Dedifferentiated amniotic fluid mesenchymal stem cell (primary cell): ENCODE data around the gene GNG11.
"Not testable (repeated sequence)": the region's sequence is repeated elsewhere in the genome, so short reads cannot be mapped to it uniquely, and the experiment has no call there.

Experiments used
- DNase-seq: peaks from one replicate; pipeline ENCODE4 v3.0.0-alpha.2; 2016; ENCODE audit errors: extremely low spot score

Gene GNG11

DNA sequence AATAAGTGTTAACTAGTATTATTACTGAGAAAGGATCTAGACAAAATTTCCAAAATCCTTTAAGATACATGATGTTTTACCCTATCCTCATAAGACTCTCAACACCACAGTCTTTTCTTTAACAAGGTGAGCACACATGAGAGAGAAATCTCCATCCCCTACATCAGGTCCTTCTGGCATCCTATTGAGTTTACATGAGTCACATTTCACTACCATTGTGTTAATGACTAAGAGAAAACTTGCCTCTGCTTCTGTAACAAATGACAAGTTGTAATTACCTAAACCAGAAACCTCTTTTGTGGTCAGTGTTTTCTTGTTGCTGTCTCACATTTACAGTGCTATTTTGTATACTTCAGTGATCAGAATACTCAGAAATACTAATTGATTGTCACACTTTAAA, 9.9 kb upstream of the GNG11 start:
- not testable (repeated sequence) for DNase-seq

DNA sequence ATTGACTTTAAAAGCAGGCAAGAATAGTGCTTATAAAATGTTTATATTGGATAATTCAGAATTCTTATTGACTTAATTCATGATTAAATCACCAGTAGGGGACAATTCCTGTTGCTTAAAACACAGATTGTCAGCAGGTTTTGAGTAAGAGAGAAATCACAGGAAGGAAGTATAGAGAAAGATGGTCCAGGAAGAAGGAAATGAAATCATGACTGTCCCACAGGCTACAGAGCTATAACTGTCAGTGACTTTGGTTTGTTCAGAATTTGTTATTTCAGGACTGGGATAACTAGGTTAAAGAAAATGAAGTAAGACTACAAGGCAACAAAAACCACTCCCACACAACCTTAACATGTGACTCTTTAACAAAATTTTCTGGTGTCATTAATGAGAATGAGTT, 8.3 kb upstream of the GNG11 start:
- DNase-seq: no peak

DNA sequence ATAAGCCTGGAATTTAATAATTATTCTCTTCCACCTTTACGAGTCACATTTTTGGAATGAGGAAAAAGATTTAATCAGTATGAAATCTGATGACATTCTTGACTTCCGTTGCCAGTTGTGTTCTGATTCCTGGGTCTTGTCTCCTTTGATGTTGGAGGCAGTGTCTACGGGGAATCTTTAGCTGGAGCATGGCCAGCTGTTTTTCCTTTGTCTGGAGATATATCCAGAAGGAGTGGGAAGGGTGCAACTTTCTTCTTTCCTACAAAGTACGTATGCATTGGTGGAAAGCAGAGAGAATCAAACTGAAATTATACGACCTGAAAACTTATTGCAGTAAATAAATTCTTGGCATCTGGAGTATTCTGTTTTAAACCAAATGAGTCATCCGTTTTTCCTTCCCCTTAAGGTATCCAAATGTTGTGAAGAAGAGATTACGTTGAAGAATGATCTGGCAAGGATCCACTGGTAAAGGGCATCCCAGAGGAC, 6.9 kb upstream of the GNG11 start:
- no peak for DNase-seq

DNA sequence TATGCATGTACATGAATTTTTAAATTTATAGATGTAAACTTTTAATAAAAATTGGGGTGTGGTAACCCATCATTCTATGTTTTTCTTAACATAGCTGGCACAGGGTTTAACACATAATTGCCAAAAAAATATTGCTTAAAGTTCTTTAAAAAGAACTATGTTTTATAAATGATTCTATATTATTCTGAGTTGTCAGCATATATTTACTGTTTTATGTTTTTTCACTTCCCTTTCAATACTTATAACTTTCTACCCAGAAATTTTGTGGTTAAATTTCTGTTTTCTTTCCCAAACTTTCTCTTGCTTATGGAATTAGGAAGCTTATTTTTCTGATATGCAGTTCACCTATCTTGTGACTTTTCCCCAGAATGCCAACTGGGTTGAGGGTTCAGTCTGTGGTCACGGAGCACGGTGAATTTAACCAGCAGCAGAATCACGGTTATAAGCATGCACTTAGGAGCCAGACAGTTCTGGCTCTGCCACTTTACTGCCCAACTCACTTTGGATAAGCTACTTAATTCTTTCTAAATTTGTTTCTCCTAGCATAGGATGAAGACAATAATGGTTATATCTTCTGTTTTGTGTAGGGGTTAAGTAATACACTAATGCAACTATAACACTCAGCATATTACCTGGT, 6.2 kb upstream of the GNG11 start:
- DNase-seq: not testable (repeated sequence)

DNA sequence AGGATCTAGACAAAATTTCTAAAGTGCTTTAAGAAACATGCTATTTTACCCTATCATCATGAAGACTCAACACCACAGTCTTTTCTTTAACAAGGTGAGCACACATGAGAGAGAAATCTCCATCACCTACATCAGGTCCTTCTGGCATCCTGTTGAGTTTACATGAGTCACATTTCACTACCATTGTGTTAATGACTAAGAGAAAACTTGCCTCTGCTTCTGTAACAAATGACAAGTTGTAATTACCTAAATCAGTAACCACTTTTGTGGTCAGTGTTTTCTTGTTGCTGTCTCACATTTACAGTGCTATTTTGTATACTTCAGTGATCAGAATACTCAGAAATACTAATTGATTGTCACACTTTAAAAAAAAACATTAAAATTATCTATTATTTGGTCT, 5.6 kb upstream of the GNG11 start:
- DNase-seq: not testable (repeated sequence)

DNA sequence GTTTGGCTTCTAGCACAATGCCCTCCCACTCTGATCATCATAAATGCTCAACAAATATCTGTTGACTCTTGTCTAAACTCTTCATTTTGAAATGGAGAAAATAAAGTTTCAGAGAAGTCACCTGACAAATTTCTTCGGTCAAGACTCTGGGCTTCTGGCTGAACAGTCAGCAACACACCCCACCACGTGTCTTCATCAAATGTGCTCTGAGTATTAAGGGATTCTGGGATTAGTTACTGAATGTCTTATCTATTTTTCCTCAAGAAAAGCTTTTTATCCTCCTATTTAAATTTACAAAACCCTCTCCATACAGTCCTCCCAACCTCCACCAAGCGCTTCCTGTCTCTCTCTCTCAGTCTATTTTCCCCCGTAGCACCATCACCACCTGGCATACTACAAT, 5.2 kb upstream of the GNG11 start:
- not testable (repeated sequence) for DNase-seq

DNA sequence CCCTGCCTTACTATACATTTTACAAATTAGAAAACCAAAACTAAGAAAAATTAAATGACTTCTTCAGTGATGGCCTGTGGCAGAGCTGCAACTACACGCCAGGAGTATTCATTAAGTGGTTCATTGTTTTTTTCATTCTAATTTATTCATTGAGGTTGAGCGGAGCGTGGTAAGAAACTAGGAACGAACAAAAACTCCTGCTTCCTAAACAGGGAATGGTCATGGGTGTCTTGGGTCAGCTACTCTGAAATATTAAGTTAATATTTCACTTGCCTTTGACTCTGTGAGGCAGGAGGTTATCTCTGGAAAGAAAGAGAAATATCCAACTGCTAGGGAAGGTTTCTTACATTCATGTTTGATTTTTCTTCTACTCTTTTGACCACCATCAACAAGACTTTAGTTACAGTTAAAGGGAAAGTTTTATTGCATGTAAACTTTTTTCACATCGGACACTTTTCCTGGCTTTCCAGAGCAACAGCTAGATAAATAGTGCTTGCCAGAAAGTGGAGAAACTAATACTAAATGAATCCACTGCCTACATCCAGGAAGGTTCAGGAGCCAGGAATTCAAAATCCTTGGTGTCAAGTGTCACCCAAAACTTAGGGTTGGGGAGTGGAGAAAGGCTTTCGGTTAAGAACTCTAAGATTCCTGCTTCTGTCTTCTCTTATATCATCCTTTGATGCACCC, 896 bp upstream of the GNG11 start:
- DNase-seq: no peak

DNA sequence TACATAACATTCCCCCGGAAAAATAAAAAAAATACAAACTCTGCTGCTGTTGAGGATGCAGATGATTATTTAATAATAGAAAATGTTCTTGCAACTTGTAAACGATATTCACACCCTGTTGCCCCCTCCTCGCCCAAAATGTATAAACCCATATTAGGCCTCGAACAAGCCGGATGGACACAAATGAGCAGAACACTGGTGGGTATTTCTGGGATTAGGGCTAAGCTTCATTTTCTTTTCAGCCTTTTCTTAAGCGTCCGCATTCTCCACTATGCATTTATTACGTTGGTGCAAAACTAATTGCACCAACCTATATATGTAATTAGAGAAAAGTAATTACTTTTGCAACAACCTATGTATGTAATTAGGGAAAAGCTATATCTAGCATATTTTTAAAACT, 349 bp upstream of the GNG11 start:
- DNase-seq: no peak

DNA sequence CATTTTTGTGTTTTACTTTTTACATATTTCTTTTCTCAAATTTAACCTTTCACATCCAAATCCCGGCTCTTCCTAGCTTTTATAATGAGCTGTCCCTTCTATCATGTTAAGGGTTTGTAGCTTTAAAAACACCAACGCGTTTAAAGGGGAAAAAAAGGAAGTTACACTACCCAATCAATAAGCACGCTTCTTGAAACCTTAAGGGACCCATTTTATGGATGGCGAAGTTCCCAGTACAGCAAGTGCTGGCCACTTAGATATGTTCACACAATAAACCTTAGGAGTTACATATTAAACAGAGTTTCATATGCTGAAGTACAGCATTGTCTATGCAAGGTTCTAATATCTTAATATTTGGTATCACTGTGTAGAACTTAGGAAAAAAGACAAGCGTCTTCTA, 1.8 kb downstream of the GNG11 start:
- no peak for DNase-seq

DNA sequence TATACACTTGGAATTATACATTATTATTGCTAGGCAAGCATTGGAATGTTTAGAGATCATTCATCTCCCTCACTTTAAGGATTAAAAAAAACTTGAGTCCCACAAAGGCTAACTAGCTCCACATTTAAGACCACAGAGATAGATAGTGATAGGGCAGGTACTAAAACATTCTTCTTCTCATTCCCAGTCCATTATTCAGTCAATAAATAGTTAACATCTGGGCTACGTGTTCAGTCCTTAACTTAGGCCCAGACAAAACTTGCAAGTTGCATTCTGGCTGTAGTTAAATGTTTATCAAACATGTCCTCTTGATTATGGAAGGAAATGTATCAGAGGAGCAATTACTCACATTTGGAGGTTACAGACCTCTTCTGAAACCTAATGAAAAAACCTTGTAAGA, 2.4 kb downstream of the GNG11 start:
- DNase-seq: no peak

DNA sequence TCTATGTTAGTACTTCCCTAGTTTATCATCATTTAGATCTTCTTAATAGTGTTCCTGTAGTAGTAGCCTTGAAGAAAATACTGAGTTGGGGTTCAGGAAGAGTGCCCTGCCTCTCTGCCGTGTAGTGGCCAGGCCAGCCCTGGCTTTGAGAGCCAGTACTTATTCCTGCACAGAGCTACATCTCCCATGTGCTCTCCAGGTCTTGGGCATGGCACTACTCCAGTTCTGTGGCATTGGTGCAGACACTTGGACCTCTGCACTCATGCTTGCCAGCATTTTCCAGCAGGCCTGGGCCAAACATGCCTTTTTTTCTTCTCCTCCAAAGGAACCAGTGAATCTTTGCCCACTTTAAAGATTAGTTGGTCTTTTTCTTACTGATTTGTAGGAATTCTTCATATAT, 5.3 kb downstream of the GNG11 start:
- DNase-seq: no peak

DNA sequence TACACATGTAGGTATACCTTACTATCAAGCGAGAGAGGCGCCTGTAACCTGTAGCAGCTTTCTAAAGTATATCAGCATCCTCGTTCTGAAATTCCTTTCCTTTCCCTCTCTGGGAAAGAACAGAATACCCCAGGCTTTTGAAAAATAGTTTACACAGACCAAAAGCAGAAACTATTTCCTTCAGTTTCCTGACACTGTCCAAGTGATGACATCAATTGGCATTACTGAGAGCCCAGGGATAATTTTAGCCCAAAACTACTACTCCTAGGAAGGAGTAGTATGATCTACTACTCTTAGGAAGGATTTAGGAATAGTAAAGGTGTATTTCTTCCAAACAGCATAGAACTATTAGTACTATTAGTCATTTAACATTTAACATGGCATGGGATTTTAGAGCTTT, 6.0 kb downstream of the GNG11 start:
- DNase-seq: no peak

DNA sequence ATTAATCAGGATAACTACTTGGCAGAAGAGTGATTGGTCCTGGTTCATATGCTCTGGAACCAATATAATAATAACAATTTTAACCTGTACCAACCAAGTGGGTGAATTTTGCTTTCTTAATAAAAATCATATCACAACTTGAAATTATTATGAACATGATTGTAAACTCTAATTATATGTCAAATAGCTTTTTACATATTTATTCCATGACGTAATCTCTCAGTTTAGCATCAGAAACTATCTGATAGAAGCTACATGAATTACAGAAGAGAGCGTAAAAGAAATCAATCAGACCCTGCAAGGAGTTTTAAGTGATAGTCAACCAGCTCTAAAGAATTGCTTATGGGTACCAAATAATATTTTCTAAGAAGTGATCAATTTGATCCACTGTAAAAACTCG, 10.1 kb downstream of the GNG11 start:
- no peak for DNase-seq

DNA sequence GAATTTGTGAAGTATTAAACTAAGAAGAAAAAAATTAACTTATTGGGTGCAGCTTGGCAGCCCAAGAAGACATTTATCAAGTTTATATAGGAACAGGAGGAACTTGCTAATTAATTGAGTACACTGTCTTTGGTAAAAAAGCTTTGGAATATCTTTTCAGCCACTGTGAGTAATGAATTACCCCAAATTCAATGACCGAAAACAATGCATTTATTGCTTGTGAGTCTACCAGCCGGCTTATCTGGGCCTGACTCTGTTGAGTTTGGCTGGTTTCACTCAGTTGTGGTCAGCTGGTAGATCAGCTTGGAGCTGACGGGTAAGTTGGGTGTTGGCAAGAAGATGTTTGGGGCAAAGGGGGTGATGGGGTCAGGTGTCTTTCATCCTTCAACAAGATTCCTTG, 11.6 kb downstream of the GNG11 start:
- no peak for DNase-seq

DNA sequence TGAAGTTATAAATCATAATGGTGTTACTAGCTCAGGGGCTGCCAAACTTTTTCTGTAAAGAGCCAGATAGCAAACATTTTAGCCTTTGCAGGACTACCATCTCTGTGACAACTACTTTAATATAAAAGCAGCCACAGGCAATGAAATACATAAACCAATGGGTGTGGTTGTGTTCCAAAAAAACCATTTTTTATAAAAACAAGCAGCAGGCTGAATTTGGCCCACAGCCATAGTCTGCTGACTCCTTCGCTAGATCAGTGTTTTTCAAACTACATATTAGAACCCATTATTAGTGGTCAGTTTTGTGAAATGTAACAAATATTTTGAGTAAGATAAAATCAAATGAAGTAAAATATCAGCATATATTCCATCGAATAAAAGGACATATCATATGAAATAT, 13.6 kb downstream of the GNG11 start:
- no peak for DNase-seq

DNA sequence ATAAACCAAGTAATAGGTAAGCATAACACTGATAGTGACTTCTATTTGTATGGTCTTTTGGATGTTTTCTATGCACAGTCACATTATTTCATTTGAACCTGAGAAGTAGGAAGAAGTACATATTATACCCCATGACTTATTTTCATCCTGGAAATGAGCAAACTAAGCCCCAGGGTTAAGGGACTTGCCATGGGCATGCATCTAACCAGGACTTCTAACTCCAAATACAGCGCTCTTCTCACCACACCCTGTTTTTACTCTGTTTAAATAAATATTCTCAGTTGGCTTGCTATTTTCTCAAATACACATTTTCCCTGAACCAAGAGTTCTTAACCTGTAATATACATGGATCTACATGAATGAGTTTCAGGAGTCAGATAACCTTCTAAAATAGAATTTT, 16.3 kb downstream of the GNG11 start:
- DNase-seq: no peak

DNA sequence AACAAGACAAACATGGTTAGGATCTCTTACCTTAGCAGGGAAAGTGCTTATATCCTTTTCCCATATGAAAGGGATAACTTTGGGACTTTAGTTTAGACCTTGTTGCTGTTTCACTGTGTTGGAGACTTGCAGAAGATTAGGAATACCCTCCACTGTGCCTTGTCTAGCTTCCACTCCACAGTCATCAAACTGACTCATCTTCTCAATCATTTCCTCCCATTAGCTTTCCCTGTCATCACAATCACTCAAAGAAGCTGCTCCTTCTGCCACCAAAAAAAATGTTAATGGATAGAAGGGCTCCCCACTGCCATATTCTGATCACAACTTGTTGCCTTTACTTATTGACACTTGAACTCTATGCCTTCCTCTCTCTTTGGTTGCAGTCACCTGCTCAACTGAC, 16.8 kb downstream of the GNG11 start:
- DNase-seq: no peak

DNA sequence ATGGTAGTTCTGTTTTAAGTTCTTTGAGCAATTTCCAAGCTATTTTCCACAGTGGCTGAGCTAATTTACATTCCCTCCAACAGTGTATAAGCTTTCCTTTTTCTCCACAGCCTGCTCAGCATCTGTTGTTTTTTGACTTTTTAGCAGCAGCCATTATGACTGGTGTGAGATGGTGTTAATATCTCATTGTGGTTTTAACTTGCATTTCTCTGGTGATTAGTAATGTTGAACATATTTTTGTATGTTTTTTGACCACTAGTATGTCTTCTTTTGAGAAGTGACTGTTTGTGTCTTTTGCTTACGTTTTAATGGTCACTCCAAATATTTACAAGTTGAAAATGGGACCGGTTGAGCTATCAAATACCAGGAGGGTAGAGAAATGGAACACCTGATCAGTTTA, 20.4 kb downstream of the GNG11 start:
- DNase-seq: no peak

DNA sequence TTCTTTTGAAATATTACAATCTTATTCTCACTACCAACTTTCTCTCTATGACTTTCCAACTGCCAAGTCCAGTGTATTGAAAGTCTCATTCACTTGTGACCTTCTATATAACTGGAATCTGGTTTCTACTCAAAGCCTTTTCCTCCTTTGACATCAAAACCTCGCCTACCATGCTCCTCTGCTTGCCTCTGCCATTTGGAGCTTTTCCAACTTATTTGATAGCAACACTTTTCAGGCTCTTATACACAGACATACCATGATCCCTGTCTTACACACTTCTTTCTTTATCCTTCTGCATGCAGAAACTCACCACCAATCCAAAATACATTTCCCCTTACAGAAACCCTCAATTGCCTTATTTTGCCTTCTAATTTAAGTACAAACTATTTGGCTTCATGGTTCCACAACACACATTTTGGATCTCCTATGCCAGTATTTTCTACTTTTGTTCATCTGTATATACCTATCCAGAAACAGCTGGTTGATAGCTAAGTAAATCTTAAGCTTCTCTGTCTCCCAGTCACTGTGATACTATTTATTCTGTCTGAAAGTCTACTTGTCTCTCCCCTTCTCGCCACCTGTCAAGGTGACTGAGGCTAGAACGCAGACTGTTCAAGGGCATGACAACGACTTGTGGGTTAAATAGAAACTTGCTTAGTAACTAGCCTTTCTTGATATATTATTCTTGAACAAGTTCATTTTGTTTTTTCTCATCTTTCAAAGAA, 22.4 kb downstream of the GNG11 start:
- no peak for DNase-seq

DNA sequence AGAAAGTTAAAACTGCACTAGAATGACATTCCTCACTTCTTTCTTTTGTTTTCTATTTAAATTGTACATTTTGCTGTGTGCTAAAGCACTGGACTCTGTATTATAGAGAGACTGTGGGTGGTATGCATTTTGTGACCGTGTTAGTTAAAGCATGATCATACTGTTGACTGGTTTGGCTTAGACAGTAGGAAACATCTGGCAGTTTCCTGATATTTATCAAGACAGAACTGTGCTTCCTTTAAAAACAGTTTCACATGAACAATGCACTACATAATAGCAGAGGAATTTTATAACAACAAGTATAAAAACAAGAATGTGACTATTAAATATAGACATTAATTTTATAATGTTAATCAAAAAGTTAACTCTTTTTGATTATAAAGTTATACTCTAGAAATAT, 23.1 kb downstream of the GNG11 start:
- no peak for DNase-seq

DNA sequence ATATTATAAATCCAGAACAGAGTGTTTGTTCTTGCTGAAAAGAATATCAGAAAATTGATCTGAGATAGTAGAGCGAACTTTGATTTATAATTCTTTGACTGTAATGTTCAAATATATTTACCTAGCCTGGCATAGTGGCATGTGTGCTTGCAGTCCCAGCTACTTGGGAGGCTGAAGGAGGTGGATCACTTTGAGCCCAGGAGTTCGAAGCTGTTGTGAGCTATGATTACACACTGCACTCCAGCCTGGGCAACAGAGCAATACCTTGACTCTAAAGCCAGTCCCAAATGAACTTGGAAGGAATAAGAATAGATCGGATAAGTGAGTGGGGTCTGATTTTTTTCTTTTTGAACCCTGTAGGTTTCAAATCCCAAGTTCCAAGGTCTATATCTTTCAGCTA, 23.5 kb downstream of the GNG11 start:
- DNase-seq: no peak

DNA sequence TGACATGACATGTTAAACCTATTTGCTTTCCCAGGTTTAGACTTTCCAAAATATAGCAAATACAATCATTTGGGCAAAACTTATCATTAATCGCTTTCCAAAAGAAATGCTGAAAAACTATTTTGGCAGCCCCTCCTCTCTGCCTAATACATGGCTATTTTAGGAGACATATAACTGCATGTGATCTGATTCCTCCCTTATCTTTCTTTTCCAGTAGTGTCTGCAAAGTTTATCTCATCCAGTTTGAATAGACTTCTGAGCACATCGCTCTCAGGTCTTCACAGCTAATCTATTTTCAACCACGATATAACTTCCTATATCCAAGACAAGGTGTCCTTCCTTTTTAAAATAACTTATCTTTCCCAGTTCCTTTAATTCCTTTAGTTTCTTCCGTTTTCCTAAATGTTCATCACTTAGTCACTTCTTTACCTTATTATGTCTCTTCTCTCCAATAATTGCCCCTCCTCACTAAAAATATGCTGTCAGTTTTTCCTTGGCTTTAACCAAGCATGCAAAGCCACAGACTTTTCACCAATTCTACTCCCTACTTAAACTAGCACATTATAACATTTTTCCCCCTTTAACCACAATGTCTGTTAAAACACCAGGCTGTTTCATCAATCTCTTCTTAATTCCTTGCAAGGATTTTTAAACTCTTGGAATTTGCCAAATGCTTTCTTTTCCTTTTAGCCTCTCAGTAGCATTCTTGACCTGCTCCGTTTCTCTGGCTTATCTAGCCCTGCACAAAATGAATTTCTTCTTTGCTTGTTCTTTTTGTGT, 24.4 kb downstream of the GNG11 start:
- no peak for DNase-seq
